ENCODE results near the gene TPCN2.

- TF ChIP-seq, protein P1, sequence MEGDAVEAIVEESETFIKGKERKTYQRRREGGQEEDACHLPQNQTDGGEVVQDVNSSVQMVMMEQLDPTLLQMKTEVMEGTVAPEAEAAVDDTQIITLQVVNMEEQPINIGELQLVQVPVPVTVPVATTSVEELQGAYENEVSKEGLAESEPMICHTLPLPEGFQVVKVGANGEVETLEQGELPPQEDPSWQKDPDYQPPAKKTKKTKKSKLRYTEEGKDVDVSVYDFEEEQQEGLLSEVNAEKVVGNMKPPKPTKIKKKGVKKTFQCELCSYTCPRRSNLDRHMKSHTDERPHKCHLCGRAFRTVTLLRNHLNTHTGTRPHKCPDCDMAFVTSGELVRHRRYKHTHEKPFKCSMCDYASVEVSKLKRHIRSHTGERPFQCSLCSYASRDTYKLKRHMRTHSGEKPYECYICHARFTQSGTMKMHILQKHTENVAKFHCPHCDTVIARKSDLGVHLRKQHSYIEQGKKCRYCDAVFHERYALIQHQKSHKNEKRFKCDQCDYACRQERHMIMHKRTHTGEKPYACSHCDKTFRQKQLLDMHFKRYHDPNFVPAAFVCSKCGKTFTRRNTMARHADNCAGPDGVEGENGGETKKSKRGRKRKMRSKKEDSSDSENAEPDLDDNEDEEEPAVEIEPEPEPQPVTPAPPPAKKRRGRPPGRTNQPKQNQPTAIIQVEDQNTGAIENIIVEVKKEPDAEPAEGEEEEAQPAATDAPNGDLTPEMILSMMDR (IDR thresholded peaks at IDR 0.05), result no peak
- TF ChIP-seq POLR2A (IDR thresholded peaks at IDR 0.05), result no peak
These were observed 107.5 kb downstream of the TPCN2 start for GRCh38 chr11:69156235-69156639.

Measured in heart left ventricle (tissue), 13 donors.